GM23338 (cell line): ENCODE data around the gene USP5. TPM values are rescaled to one million over a fixed set of nuclear protein-coding genes. Genes with fewer than 3 reads are reported as not detected.
A peak's percentile ranks its signal among the peaks of the same experiment; 100 is the strongest.

Experiments
- ATAC-seq: fragments of 200-7000 bp; cut with Tn5 transposase; 3 replicates; pipeline ENCODE4 v1.9.1; 2020
- DNase-seq: peaks from one replicate; pipeline ENCODE4 v3.0.0-alpha.2; 2015; ENCODE audit warnings: low spot score
- H2AFZ ChIP-seq: fragments of 200-600 bp; sonication (generic); 2 replicates; pipeline ENCODE4 v1.8.0; 2016; ENCODE audit warnings: antibody characterized with exemption, mild to moderate bottlenecking, moderate library complexity
- H3F3A ChIP-seq: fragments of 200-600 bp; sonication (generic); replicated peaks from 2 replicates; pipeline ENCODE4 v1.8.0; 2017; ENCODE audit warnings: antibody characterized with exemption, mixed run types, low read depth
- H3K27ac ChIP-seq: fragments of 200-600 bp; sonication (generic); 2 replicates; pipeline ENCODE4 v1.6.1; 2016; ENCODE audit warnings: low read depth
- H3K27me3 ChIP-seq: fragments of 200-600 bp; sonication (generic); 2 replicates; pipeline ENCODE4 v1.8.0; 2016; ENCODE audit warnings: mild to moderate bottlenecking, mixed run types, moderate library complexity; ENCODE audit not compliant: insufficient read depth
- H3K36me3 ChIP-seq: fragments of 200-600 bp; sonication (generic); 2 replicates; pipeline ENCODE4 v1.8.0; 2016; ENCODE audit warnings: mild to moderate bottlenecking; ENCODE audit not compliant: insufficient read depth
- H3K4me1 ChIP-seq: fragments of 200-600 bp; sonication (generic); 2 replicates; pipeline ENCODE4 v1.8.0; 2016; ENCODE audit warnings: mild to moderate bottlenecking, moderate library complexity; ENCODE audit not compliant: insufficient read depth
- H3K4me2 ChIP-seq: fragments of 200-600 bp; sonication (generic); 2 replicates; pipeline ENCODE4 v1.7.1; 2017; ENCODE audit warnings: mixed run types
- H3K4me3 ChIP-seq: fragments of 200-600 bp; sonication (generic); 2 replicates; pipeline ENCODE4 v1.6.1; 2016; ENCODE audit warnings: mixed run types
- H3K79me2 ChIP-seq: fragments of 200-600 bp; sonication (generic); replicated peaks from 2 replicates; pipeline ENCODE4 v1.8.0; 2017; ENCODE audit warnings: mild to moderate bottlenecking; ENCODE audit not compliant: insufficient read depth
- H3K9me2 ChIP-seq: fragments of 200-600 bp; sonication (generic); 2 replicates; pipeline ENCODE4 v1.8.0; 2017; ENCODE audit not compliant: insufficient read depth
- H4K20me1 ChIP-seq: fragments of 200-600 bp; sonication (generic); replicated peaks from 2 replicates; pipeline ENCODE4 v1.8.0; 2017; ENCODE audit warnings: mild to moderate bottlenecking; ENCODE audit not compliant: insufficient read depth
- H3K27ac Mint-ChIP-seq: 2 replicates; pipeline ENCODE4 v1.8.0; 2020; ENCODE audit warnings: inconsistent platforms, mild to moderate bottlenecking, moderate library complexity, mixed read lengths
- H3K27me3 Mint-ChIP-seq: 3 replicates; pipeline ENCODE4 v1.8.0; 2022; ENCODE audit warnings: low read depth, mild to moderate bottlenecking, moderate library complexity, mixed read lengths, inconsistent platforms; ENCODE audit not compliant: insufficient read depth, poor library complexity
- H3K36me3 Mint-ChIP-seq: 3 replicates; pipeline ENCODE4 v1.8.0; 2021; ENCODE audit warnings: low read depth, mild to moderate bottlenecking, inconsistent platforms, moderate library complexity, mixed read lengths
- H3K4me1 Mint-ChIP-seq: 3 replicates; pipeline ENCODE4 v1.8.0; 2020; ENCODE audit warnings: mild to moderate bottlenecking, inconsistent platforms, mixed read lengths
- H3K4me3 Mint-ChIP-seq: 3 replicates; pipeline ENCODE4 v1.8.0; 2021; ENCODE audit warnings: moderate library complexity, mild to moderate bottlenecking, inconsistent platforms, mixed read lengths
- H3K9me3 Mint-ChIP-seq: 3 replicates; pipeline ENCODE4 v1.8.0; 2020; ENCODE audit warnings: moderate library complexity, mild to moderate bottlenecking, inconsistent platforms, mixed read lengths
- CREB1 ChIP-seq: fragments of 250-450 bp; sonication (Bioruptor Pico); IDR thresholded peaks from 2 replicates; pipeline ENCODE4 v1.5.0; 2020; ENCODE audit warnings: low read depth, mild to moderate bottlenecking, moderate library complexity
- CTCF ChIP-seq, 2 experiments: fragments of 200-600 bp in 1 of 2; sonication (generic) in 1 of 2; conservative IDR thresholded peaks; 2 replicates each; pipeline versions ENCODE4 v1.5.1 to v1.6.1; 2016 to 2017; ENCODE audit warnings: antibody characterized with exemption in 2 of 2, low read depth in 2 of 2, mild to moderate bottlenecking in 2 of 2, moderate library complexity in 1 of 2
- ETS1 ChIP-seq: IDR thresholded peaks from 2 replicates; pipeline ENCODE4 v1.6.1; 2016; ENCODE audit warnings: antibody characterized with exemption
- EZH2 ChIP-seq: fragments of 200-600 bp; sonication (generic); IDR thresholded peaks from one replicate; pipeline ENCODE4 v1.8.0; 2017; ENCODE audit warnings: antibody characterized with exemption, mild to moderate bottlenecking, low read depth; ENCODE audit not compliant: unreplicated experiment
- EZH2phosphoT487 ChIP-seq: fragments of 200-600 bp; sonication (generic); IDR thresholded peaks from one replicate; pipeline ENCODE4 v1.8.1; 2018; ENCODE audit warnings: antibody characterized with exemption; ENCODE audit not compliant: unreplicated experiment
- JUNB ChIP-seq: IDR thresholded peaks from one replicate; pipeline ENCODE4 v1.6.1; 2016; ENCODE audit warnings: antibody characterized with exemption; ENCODE audit not compliant: unreplicated experiment
- NANOG ChIP-seq: IDR thresholded peaks from 2 replicates; pipeline ENCODE4 v1.6.1; 2016; ENCODE audit warnings: antibody characterized with exemption, borderline replicate concordance
- POLR2AphosphoS5 ChIP-seq: IDR thresholded peaks from 2 replicates; pipeline ENCODE4 v1.6.1; 2016; ENCODE audit warnings: antibody characterized with exemption, low read depth
- STAT1 ChIP-seq: IDR thresholded peaks from one replicate; pipeline ENCODE4 v1.6.1; 2016; ENCODE audit warnings: antibody characterized with exemption; ENCODE audit not compliant: unreplicated experiment
- ZNF114 ChIP-seq: fragments of 250-450 bp; sonication (Bioruptor Pico); IDR thresholded peaks from 2 replicates; pipeline ENCODE4 v1.5.0; 2020; ENCODE audit warnings: mild to moderate bottlenecking, moderate library complexity
- ZNF331 ChIP-seq: fragments of 250-450 bp; sonication (Bioruptor Pico); IDR thresholded peaks from 2 replicates; pipeline ENCODE4 v1.5.0; 2020; ENCODE audit warnings: low read depth, mild to moderate bottlenecking, moderate library complexity
- polyA plus RNA-seq: library from polyadenylated mRNA; unstranded; fragments of >200 nt; fragmentation: Nextera tagmentation; extraction: Ambion mirVana; gene quantifications from 2 replicates; pipeline ENCODE4 v1.2.1, GENCODE V29; 2016
- total RNA-seq: library from RNA; depleted of rRNA; stranded (reverse); fragments of >200 nt; shearing (Covaris generic); gene quantifications from 2 replicates; pipeline ENCODE4 v1.2.3, GENCODE V29; 2014
- TF ChIP-seq, protein P1 (sequence below): IDR thresholded peaks from one replicate; pipeline ENCODE4 v1.6.1; 2018; ENCODE audit warnings: antibody characterized with exemption; ENCODE audit not compliant: unreplicated experiment

The USP5 gene
- total and polyA plus RNA-seq, 2 experiments from 2014 or later, result 35.1 to 109 TPM

GRCh38 chr12:6819106-6820030, 32.6 kb upstream of the USP5 start (continued):
- TF ChIP-seq, protein P1, sequence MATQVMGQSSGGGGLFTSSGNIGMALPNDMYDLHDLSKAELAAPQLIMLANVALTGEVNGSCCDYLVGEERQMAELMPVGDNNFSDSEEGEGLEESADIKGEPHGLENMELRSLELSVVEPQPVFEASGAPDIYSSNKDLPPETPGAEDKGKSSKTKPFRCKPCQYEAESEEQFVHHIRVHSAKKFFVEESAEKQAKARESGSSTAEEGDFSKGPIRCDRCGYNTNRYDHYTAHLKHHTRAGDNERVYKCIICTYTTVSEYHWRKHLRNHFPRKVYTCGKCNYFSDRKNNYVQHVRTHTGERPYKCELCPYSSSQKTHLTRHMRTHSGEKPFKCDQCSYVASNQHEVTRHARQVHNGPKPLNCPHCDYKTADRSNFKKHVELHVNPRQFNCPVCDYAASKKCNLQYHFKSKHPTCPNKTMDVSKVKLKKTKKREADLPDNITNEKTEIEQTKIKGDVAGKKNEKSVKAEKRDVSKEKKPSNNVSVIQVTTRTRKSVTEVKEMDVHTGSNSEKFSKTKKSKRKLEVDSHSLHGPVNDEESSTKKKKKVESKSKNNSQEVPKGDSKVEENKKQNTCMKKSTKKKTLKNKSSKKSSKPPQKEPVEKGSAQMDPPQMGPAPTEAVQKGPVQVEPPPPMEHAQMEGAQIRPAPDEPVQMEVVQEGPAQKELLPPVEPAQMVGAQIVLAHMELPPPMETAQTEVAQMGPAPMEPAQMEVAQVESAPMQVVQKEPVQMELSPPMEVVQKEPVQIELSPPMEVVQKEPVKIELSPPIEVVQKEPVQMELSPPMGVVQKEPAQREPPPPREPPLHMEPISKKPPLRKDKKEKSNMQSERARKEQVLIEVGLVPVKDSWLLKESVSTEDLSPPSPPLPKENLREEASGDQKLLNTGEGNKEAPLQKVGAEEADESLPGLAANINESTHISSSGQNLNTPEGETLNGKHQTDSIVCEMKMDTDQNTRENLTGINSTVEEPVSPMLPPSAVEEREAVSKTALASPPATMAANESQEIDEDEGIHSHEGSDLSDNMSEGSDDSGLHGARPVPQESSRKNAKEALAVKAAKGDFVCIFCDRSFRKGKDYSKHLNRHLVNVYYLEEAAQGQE, result no peak
- no peak for TF ChIP-seq NANOG
- TF ChIP-seq CREB1, result no peak
- no peak for TF ChIP-seq POLR2AphosphoS5
- no peak for TF ChIP-seq EZH2phosphoT487
- no peak for TF ChIP-seq EZH2
- no peak for TF ChIP-seq CTCF (conservative IDR thresholded peaks at IDR 0.05; ENCODE audit: low read depth in 2 of 2)

GRCh38 chr12:6820166-6820565, 31.8 kb upstream of the USP5 start:
- no peaks in the 10 kb centered on the region for H3K36me3 ChIP-seq
- no peaks in the 10 kb centered on the region for H3K9me2 ChIP-seq
- H3K4me3 ChIP-seq, result no peak overlapping the region
- ATAC-seq, result no peak
- H3K27ac ChIP-seq, result no peak overlapping the region
- Mint-ChIP-seq H3K9me3 (no peaks in the 10 kb centered on the region), H3K27me3 (peaks cover 30% of the 10 kb centered on the region), H3K4me3 (peak overlapping the region; percentile 81; the same call in 2 of the 3 replicates), H3K4me1 (peaks cover 59% of the 10 kb centered on the region), H3K36me3 (peaks cover 6% of the 10 kb centered on the region; the same call in 2 of the 3 replicates), H3K27ac (no peak overlapping the region)
- peaks cover 47% of the 10 kb centered on the region for H3K4me1 ChIP-seq
- H4K20me1 ChIP-seq, result no peaks in the 10 kb centered on the region
- DNase-seq, result no peak
- H3K79me2 ChIP-seq, result no peaks in the 10 kb centered on the region
- peaks cover 12% of the 10 kb centered on the region; the same call in 1 of the 2 replicates for H3F3A ChIP-seq
- peak overlapping the region; percentile 94 for H3K4me2 ChIP-seq
- H3K27me3 ChIP-seq, result peaks cover 44% of the 10 kb centered on the region
- no peak overlapping the region for H2AFZ ChIP-seq
- TF ChIP-seq CREB1 (no peak), JUNB (no peak), ZNF114 (no peak), STAT1 (no peak), EZH2 (no peak), EZH2phosphoT487 (no peak), ETS1 (no peak), NANOG (no peak), POLR2AphosphoS5 (no peak), ZNF331 (CRISPR knock-in tag) (no peak), CTCF (conservative IDR thresholded peaks at IDR 0.05; ENCODE audit: low read depth in 2 of 2) (no peak)
